Islet of Langerhans (tissue), 1 donor: ENCODE data around the gene LDAH.
A peak's percentile ranks its signal among the peaks of the same experiment; 100 is the strongest.

ENCODE experiments used
- FAIRE-seq: peaks from one replicate; lab custom pipeline; 2011; peaks lifted over from hg19 to GRCh38; lab: Jason Lieb, UNC

LDAH gene

DNA sequence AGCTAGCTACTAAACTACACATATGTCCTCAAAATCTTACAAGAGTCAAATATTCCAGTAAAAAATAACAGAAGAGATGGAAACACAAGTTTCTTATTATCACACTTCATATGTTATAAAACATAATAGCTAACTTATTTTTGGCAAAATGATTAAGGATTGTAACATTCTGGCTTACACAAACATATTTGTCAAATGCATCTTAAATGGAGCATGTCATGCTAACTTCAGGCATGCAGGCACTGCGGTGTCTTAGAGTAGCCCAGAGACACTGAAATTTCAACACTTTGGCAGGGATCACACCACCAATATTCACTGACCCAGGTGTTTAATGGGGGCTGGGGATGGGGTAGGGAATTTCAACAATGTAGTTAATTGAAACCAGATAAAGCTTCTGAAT, 51.6 kb downstream of the LDAH start:
- FAIRE-seq, result peak; percentile 5

- FAIRE-seq, result no peak
Observed at GRCh38 chr2:20766798-20767644, 55.9 kb downstream of the LDAH start.

DNA sequence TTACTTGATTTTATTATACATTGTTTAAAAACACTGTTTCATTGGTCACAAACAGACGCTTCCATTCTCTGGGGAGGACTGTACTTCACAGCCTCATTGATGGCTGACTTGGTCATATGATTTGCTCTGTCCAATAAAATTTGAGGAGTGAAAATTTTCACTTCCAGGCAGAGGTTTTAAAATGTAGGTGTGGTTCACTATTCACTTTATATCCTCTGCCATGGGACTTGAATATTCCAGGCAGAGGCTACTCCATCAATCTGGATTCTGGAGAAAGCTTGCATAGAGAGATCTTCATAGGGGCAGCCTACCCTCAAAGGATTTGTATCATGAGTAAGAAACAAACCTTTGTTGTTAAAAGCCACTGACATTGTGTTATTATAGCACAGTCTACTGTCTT, 56.7 kb downstream of the LDAH start:
- FAIRE-seq, result no peak

- FAIRE-seq, result no peak
Observed at GRCh38 chr2:20762945-20763683, 59.8 kb downstream of the LDAH start.

DNA sequence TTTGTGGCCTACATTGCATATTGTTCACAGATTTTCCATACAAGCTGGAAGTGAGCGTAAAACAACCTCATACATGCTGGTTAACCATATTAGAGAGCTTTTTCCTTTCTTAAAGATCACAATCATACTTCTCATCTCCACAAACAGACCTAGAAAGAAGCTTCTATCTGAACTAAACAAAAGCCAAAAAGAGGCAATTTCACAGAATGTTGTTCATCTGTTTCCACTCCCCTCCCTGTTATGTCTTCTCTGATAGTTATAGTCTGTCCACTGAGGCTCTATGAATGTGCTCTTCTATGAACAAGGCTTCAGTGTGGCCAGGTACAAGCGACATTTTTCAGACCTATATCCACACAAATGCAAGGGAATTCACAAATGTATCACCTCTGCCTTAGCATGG, 63.4 kb downstream of the LDAH start:
- no peak for FAIRE-seq

DNA sequence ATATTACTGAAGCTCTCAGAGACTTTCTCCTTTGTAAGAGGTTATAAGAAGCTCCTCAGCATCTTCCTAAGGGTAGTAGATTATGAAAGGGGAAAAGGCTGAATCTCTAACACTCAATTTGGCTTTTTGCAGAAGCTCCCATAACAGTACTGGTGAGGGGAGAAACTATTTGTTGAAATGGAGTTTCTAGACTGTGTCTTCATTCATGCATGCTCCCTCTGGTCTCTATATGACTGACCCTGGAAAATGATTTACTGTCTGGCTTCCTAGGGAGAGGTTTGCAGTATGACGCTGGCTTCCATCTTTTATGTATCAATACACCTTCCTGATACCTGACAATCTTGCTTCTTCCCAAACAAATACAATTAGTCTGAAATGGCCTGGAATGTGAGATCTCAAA, 63.9 kb downstream of the LDAH start:
- no peak for FAIRE-seq

GRCh38 chr2:20757405-20758090, 65.4 kb downstream of the LDAH start:
- FAIRE-seq, result no peak

DNA sequence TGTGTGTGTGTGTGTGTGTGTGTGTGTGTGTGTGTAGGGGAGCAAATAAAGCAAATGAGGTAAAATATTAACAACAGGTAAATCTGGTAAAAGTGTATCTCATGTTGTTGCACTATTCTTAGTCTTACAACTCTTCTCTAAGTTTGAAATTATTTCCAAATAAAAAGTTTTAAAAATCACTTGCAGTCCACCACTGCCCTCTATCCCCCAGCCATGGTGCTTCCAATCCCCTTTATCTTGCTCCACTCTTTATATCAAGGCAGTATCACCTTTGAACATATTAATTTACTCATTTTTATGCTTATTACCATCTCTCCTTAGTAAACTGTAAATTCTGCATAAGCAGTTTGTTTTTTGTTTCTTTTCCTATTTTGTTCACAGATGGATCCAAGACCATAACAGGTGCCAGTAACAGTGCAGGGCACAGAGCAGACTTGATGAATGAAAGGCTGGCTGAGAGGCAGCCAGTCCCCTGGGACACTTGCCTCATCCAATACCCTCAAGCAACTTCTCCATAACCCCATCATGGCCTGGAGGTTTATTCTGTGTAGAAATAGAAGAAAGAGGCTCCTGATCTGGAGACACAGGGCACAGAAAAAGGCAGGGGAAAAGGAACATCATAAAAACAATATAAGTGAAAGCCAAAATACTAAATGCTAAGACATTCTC, 67.6 kb downstream of the LDAH start:
- no peak for FAIRE-seq

- no peak for FAIRE-seq
Observed at GRCh38 chr2:20752293-20752692, 70.6 kb downstream of the LDAH start.

GRCh38 chr2:20747317-20747716, 75.6 kb downstream of the LDAH start:
- no peak for FAIRE-seq

GRCh38 chr2:20745924-20746555, 76.9 kb downstream of the LDAH start:
- FAIRE-seq, result no peak

GRCh38 chr2:20744366-20745335, 78.2 kb downstream of the LDAH start:
- no peak for FAIRE-seq

DNA sequence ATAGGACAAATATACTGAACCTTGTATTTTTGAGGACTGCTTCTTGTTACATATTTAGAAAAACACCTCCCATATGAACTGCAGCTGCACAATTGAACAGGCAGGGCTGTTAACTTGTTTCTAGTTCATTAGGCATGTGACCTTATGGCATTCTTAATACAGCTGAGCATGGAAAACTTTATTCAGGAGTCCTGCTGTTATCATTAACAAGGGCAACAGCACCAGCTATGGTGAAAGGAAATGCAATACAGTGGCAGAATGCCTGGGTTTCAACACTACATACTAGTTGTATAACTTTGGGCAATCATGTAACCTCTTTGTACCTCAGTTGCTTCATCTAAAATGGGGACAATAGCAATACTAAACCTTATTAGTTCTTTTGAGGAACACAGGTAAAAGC, 84.1 kb downstream of the LDAH start:
- no peak for FAIRE-seq

DNA sequence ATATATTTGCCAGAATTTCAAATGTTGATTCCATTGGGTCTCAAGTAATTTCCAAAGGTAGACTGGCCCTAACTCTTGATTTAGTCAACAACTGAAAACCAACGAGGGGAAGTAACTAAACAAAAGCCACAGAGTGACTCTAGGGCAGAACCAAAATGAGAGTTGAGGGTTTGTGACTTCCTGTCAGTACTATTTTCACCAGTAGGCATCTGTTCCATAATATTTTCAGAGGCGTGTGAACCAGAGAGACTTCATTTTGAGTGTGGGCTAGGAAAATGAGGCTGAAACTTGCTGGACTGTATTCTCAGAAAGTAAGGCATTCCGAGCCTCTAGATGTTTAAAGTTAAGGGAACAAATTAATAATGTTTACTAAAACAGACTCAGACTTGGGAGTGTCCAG, 85.4 kb downstream of the LDAH start:
- FAIRE-seq, result no peak

DNA sequence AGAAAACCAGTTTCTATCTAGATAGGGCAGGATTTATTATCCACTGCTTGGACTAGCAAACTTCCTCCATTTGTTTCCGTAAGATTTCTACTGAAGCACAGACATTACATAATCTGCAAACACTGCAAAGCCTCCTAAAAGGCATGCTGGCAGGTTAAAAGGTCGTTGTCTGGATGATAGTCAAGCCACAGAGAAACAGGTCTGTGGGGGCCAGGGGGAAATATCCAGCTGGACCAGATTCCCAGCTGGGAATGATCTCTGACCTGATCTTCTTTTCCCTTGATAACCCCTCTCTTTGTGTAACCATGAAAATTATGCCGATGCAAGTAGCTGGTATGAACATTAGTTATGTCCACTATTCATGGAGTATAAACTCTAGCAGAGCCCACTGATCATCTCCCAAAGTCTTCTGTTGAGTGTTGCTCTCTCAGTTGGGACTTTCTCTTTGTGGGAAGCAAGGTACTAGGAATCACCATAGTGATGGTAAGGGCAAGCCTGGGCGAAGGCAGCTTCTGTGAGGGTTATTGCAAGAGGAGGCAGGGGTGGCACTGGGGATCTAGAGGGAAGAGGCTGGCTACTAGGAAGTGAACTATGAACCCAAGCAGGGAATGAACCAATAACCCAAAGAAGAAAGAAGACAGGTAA, 94.7 kb downstream of the LDAH start:
- no peak for FAIRE-seq

GRCh38 chr2:20726913-20727312, 96.0 kb downstream of the LDAH start:
- peak; percentile 45 for FAIRE-seq

- no peak for FAIRE-seq
Observed at GRCh38 chr2:20725782-20726181, 97.1 kb downstream of the LDAH start.

DNA sequence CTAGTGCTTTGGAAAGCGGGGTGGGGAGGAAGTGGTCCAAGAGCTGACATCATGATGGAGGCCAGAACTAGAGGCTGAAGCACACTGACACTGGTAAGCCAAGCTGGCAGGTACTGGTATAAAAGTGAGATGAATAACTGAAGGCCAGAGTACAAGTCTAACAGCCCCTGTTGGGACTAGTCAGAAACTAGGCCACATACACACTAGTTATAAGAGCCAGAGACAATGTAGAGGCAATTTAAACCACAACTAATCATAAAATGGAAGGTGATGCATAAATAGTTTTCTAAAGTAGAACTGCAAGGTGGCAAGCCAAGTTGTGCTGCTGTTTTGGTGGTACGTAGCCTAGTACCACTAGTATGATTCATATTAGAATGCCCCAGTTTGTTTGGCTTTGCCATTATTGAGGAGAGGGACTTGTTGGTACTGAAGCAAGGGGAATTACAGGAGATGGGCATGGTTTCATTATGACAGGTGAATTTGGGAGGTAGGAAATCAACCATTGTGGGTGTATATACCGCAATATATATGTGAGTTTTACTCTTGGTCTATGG, 98.3 kb downstream of the LDAH start:
- no peak for FAIRE-seq

- no peak for FAIRE-seq
Observed at GRCh38 chr2:20723543-20723942, 99.4 kb downstream of the LDAH start.
